Measurements from ENCODE around the gene ATF5. TPM values are rescaled to one million over a fixed set of nuclear protein-coding genes. Genes with fewer than 3 reads are reported as not detected.

ATF5 gene
- total RNA-seq, 1 donor from 2014 or later = 20.1 TPM

DNA sequence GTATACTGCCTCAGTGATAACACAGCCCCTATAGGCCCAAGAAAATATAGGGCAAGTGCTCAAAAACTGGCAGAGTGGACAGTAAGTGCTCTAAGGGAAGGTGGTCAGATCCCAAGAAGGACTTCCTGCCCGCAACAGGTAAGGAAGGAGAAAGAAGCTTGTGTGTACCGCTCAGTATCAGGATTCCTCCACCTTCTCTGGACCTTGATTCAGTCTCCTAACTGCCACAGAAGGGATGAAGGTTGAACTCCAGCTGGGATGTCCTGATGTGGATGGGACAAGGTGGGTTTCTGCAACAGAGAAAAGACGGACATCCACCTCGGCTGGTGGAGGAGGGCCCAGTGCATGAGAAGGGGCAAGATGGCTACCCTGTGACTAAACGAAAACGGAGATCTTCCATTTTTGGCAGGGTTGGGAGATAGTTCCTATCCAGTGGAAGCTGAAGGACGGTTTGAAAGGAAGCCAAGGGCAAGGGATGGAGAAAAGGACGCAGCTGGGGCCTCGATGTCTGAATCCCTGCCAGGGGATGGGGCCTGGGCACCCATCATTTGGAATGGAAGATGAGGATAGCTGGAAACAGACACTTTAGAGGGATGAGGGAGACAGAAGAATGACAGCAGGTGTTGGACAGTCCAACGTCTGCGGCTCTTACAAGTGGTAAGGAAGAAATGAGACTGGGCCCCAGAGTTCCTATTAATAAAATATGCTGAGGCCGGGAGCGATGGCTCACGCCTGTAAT lies 1.3 kb upstream of the ATF5 start:
- Mint-ChIP-seq H3K36me3 (ENCODE audit: unreplicated experiment) (peaks cover 22% of the 10 kb centered on the region), H3K4me3 (ENCODE audit: unreplicated experiment) (peak overlapping the region; percentile 99), H3K27me3 (ENCODE audit: unreplicated experiment) (no peaks in the 10 kb centered on the region), H3K4me1 (ENCODE audit: unreplicated experiment) (peaks cover 29% of the 10 kb centered on the region), H3K27ac (ENCODE audit: unreplicated experiment) (peak overlapping the region; percentile 98), H3K9me3 (ENCODE audit: unreplicated experiment) (no peaks in the 10 kb centered on the region)
- no peak for DNase-seq (ENCODE audit: extremely low spot score, unreplicated experiment)
- TF ChIP-seq CTCF (IDR thresholded peaks at IDR 0.05) = no peak

DNA sequence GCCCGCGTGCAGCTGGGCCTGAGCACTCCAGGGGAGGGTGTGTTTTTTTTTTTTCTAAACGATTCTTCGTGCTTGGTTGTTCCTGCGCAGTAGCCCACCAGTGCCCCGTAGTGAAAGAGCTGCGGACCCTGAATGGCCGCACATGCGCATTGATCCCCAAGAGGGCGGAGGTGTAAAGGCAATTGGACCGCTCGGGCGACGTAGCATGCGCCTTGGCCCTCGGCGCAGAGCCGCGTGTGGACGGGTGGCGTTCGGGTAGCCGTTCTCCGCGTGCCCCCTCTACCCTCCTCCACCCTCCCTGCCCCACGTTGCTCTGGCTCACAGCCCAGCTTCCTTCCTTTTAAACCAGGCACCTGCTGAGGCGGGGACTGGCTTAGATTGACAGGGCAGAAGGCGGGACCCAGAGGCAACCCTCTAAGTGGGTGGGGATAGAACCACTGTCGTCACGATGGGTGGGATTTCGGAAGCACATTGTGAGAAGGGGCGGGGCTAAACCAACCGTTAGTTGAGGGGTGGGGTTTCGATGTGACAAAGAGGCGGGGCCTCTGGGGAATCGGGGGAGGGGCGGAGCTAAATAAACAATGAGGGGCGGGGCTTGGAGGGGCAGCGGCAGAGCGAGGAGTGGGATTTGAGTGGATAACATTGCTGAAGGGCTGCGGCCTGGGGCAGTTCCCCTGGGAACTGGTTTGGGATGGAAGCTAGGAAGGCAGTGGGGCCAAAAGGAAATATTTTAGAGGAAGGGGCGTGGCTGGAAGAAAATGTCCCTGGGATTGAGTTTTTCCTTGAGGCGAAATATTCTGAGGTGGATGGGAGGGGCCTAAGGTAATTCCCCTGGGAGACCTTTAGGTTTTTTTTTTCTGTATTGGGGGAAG lies 842 bp downstream of the ATF5 start:
- peak; percentile 97 for DNase-seq (ENCODE audit: extremely low spot score, unreplicated experiment)
- no peaks in the 10 kb centered on the region for H3K9me3 Mint-ChIP-seq (ENCODE audit: unreplicated experiment)
- no peak for TF ChIP-seq CTCF (IDR thresholded peaks at IDR 0.05)
- peak overlapping the region; percentile 98 for H3K27ac Mint-ChIP-seq (ENCODE audit: unreplicated experiment)
- H3K36me3 Mint-ChIP-seq (ENCODE audit: unreplicated experiment) = peaks cover 25% of the 10 kb centered on the region
- H3K27me3 Mint-ChIP-seq (ENCODE audit: unreplicated experiment) = no peaks in the 10 kb centered on the region
- H3K4me1 Mint-ChIP-seq (ENCODE audit: unreplicated experiment) = peaks cover 27% of the 10 kb centered on the region
- peak overlapping the region; percentile 99 for H3K4me3 Mint-ChIP-seq (ENCODE audit: unreplicated experiment)

DNA sequence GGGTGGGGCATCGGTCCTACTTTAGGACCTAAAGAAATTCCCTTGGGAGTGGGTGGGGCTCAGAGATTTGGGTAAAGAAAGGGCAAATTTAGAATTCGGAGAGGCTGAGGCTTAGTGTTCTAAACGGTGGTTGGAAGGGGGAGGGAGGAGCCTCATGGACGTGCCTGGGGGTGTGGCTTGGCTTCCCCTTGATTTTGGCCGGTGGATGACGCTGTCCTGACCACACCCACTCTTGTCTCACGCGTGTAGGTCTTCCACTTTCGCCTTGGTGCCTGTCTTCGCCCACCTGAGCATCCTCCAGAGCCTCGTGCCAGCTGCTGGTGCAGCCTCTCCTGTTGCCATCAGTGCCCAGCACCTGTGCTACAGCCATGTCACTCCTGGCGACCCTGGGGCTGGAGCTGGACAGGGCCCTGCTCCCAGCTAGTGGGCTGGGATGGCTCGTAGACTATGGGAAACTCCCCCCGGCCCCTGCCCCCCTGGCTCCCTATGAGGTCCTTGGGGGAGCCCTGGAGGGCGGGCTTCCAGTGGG lies 1.5 kb downstream of the ATF5 start:
- peak overlapping the region; percentile 98 for H3K27ac Mint-ChIP-seq (ENCODE audit: unreplicated experiment)

GRCh38 chr19:49931293-49932040 lies 2.5 kb downstream of the ATF5 start:
- Mint-ChIP-seq H3K4me3 (ENCODE audit: unreplicated experiment) (no peak overlapping the region), H3K27ac (ENCODE audit: unreplicated experiment) (no peak overlapping the region), H3K36me3 (ENCODE audit: unreplicated experiment) (peaks cover 17% of the 10 kb centered on the region), H3K27me3 (ENCODE audit: unreplicated experiment) (no peaks in the 10 kb centered on the region), H3K9me3 (ENCODE audit: unreplicated experiment) (no peaks in the 10 kb centered on the region), H3K4me1 (ENCODE audit: unreplicated experiment) (peaks cover 25% of the 10 kb centered on the region)
- no peak for TF ChIP-seq CTCF (IDR thresholded peaks at IDR 0.05)
- no peak for DNase-seq (ENCODE audit: extremely low spot score, unreplicated experiment)

More for the DNA sequence above, 1.5 kb downstream of the ATF5 start:
- H3K27me3 Mint-ChIP-seq (ENCODE audit: unreplicated experiment) = no peaks in the 10 kb centered on the region
- H3K4me3 Mint-ChIP-seq (ENCODE audit: unreplicated experiment) = peak overlapping the region; percentile 99
- no peak for TF ChIP-seq CTCF (IDR thresholded peaks at IDR 0.05)
- DNase-seq (ENCODE audit: extremely low spot score, unreplicated experiment) = no peak
- peaks cover 26% of the 10 kb centered on the region for H3K4me1 Mint-ChIP-seq (ENCODE audit: unreplicated experiment)
- peaks cover 20% of the 10 kb centered on the region for H3K36me3 Mint-ChIP-seq (ENCODE audit: unreplicated experiment)
- H3K9me3 Mint-ChIP-seq (ENCODE audit: unreplicated experiment) = no peaks in the 10 kb centered on the region

Measured in osteocyte (in vitro differentiated cells).